Jurkat, Clone E6-1 (cell line): Measurements from ENCODE around the gene ZNF385D.

ENCODE experiments used
- DNase-seq: peaks from one replicate; pipeline ENCODE4 v3.0.0-alpha.2; 2011; ENCODE audit warnings: low read depth, low spot score
- H3K4me3 ChIP-seq: 2 replicates; pipeline ENCODE4 v1.5.1; 2011; ENCODE audit warnings: mild to moderate bottlenecking, low read length, control low read depth, moderate library complexity

ZNF385D gene

GRCh38 chr3:21752749-21753347 is 1.8 kb upstream of the ZNF385D start:
- DNase-seq: peak; percentile 35
- H3K4me3 ChIP-seq: no peak overlapping the region

DNA sequence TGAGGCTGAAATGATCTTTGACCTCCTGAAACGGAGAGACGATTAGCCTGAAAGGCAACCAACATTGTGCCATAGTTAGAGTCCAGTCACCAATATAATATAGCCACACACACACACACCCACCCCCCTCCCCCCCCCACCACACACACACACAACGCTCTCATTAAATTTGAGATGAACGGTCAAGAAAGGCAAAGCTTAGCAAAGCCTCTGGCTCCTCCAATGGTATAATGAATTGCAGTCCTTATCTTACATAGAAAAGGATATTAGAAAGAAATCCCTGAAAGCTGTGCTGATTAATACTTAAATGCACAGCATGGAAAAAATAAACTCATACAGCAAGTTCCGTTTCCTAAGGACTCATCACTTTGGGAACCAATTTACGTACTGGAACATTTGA is 876 bp upstream of the ZNF385D start:
- no peak overlapping the region for H3K4me3 ChIP-seq
- no peak for DNase-seq

DNA sequence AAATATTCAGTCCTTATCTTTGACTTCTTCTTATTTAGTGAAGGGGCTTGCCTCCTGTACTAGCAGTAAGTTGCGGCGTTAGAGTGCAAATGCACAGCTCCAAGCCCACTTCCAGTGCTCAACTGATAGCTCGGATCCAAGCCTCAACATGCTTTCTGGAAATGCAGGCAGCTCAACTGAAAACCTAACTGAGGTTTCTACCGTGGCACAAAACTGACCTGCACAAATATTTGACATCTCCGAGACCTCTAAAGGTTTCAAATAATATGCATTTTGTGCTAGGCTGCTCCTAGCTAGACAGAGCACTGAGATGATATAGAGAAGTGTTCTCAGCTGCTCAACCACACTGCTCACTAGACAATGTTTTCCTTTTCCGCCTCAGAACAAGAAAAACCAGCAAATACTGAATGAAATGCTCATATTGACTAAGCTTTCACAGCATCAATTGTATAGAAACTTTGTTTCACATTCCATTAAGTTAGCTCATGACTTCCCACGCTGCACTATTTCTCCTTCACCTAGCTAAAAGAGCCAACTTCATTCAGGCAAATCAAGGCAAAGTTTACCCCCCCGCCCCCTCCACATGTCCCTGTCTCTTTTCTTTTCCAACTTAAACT is 822 bp downstream of the ZNF385D start:
- H3K4me3 ChIP-seq: no peak overlapping the region
- DNase-seq: no peak

DNA sequence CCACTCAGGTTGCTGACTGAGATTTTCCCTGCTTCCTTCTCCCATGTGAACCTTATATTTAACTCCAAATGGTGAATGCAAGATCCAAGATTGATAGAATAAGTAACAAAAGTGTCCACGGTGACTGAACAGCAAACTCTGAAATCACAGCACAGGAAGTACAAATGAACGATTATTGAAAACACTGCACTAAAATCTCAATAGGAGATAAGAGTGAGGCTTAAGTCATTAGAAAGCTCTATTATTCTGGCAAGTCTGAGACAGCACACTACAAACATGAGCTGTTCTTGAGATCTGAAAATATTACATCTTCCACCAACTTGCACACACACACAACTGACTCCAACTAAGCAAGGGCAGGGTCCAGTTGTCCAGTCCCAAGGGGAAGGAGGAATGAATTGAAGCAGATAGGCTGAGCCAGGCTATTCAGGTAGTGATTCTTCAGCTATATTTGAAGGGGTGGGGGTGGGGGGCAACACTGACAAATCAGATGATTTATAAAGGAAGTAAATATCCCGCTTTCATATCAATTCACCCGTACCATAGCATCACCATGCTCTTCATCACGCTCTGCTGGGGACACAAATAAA is 2.9 kb downstream of the ZNF385D start:
- DNase-seq: no peak
- no peak overlapping the region for H3K4me3 ChIP-seq

GRCh38 chr3:21747376-21747775 is 3.6 kb downstream of the ZNF385D start:
- no peak overlapping the region for H3K4me3 ChIP-seq

GRCh38 chr3:21745966-21746365 is 5.0 kb downstream of the ZNF385D start:
- DNase-seq: no peak

More at GRCh38 chr3:21747376-21747775, 3.6 kb downstream of the ZNF385D start:
- no peak for DNase-seq

DNA sequence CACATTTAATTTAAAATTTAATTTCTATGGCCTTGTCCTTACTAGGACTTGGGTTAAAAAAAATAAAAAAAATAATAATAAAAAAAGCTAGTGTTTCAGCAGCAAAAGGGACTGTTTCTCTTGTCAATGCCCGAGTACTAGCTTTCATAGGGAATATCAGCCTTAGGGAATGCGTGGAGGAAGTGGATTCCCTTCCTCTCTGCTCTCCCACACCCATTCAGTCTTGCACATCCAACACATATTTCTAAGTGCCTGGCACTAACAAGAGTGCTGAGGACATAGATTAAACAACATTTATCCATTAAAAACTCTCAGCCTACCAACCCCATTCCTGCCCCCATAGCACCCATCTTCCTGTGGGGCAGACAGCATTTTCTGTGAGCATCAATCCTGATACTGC is 6.2 kb downstream of the ZNF385D start:
- DNase-seq: no peak
- H3K4me3 ChIP-seq: no peak overlapping the region

More at GRCh38 chr3:21745966-21746365, 5.0 kb downstream of the ZNF385D start:
- H3K4me3 ChIP-seq: no peak overlapping the region

DNA sequence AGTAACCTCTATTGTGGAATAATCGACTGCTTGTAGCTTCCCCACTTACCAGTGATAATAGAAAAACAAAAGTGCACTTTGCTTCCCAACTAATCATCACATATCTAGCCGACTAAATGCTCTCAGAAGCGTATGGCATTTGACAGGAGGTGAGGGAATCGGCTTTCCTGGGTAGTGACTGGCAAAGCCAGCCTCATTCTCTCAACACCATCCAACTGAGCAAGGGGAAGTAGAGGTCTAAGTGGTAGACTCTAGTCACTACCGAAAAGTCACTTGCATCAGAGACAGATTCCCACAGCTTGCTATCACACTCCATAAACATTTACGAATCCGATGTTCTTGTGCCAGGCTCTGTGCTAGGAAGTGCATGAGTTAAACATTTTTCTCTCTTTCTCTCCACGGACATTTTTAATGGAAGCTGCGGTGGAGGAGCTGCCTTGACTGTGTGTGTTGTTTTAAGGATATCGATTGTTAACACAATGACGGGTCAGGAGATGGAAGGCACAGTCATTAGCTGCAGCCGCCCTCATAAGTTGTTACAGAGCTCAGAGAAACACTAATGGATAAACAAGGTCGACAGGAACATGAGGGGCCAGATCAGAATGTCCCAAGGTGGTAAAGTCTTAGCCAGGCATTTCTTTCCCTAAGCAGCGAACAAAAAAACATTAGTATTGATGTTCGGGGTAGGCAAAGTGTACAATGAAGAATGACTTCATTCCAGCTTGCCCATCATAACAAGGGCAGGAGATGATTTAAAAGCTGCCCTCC is 11.9 kb downstream of the ZNF385D start:
- no peak overlapping the region for H3K4me3 ChIP-seq
- no peak for DNase-seq

DNA sequence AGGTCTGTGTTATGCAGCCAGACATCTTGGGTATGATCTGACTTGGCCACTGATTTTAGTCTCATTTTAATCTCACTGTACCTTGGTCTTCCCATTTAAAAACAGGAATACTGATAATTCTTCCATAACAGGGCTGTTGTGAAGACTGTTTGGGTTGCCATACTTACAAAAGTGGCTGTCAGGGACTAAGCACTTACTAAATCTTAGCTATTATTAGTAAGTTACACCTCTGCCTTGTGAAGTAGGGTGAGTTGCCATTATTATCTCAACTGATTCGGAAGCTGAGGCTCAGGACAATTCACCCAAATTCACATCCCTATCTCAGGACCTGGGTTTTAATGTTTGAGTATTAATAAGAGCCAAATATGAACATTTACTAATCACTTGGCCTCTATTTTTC is 12.7 kb downstream of the ZNF385D start:
- DNase-seq: no peak
- no peak overlapping the region for H3K4me3 ChIP-seq

DNA sequence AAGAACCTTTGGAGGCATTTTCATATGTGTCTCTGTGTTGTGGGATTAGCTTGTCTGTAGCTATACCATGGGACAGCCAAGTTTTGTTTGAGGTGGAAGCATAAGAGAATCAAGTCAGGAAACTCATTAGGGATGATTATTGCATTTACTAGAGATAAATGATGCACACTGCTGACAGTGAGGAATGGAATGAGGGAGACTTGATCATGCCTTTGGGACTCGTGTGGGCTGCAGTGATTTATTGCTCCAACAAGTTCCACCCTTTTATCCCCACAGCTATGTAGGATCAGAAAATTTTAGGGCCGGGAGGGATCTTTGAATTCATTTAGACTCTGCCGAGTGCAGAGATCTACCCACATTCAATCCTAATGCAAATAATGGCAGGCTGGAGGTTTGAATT is 16.3 kb downstream of the ZNF385D start:
- no peak for DNase-seq
- H3K4me3 ChIP-seq: no peak overlapping the region

- no peak overlapping the region for H3K4me3 ChIP-seq
- no peak for DNase-seq
Measured at GRCh38 chr3:21729888-21730459, 21.0 kb downstream of the ZNF385D start.

DNA sequence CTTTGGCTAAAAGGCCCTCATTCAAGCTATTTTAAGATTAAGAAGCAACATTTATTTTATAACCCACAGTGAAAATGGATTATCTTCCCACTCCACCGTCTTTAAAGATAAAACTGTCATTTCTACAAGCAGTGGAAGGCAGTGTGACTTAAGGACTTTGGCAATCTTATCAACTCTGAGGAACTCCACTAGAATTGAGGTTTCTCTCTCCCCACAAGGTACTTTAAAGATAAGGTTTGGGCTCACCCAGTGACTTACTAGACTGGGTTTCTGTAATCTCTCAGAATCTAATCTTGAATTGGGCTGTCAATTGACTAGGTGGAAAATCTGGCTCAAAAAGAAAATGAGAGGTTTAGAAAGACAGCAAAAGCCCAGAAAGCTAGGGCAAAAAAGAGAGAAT is 21.7 kb downstream of the ZNF385D start:
- no peak overlapping the region for H3K4me3 ChIP-seq
- DNase-seq: no peak

DNA sequence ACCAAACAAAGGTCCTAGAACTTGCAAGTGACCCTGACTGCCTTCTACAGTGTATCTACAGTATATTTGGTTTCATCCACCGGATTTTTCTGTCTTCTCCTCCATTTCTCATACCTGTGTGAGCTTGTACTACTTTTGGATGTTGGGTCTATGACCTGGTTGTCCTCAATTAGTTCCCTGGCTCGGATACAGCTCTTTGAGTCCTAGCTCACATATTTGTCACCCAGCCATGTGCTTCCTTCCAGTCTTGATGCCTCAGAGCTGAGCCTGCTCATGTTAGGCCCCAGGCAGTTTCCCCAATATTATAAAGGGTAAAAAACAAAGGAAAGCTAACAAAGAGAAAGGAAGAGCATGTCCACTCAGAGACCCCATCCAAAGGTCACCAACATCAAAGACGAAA is 28.2 kb downstream of the ZNF385D start:
- no peak overlapping the region for H3K4me3 ChIP-seq
- no peak for DNase-seq

- no peak for DNase-seq
- no peak overlapping the region for H3K4me3 ChIP-seq
Measured at GRCh38 chr3:21722301-21722700, 28.7 kb downstream of the ZNF385D start.

DNA sequence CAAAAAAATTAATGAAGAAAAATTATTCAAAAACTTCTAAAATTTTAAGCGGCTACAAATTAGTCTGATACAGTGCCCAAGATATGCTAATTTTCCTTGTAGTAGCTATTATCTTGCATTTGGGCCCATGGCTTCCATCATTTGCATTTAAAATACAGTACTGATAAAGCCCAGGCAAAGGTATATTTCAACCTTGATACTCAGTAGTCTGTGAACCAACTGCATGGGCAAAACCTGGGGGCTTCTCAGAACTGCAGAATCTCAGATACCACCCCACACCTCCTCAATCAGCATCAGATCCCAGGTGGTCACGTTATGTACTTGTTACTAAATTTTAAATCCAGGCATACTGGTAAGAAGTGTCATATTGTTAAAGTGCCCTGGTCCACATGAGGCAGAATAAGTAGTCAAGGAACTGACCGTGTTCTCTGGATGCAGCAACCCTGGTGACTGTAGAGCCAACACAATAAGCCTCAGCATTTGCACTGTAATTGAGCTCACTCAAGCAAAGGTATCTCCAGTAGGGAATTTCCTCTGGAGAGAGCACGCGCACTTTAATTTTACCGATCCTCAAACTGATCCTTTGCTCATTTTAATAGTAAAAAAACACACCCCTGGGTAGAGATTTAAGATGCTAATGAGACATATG is 31.9 kb downstream of the ZNF385D start:
- DNase-seq: no peak
- H3K4me3 ChIP-seq: no peak overlapping the region

DNA sequence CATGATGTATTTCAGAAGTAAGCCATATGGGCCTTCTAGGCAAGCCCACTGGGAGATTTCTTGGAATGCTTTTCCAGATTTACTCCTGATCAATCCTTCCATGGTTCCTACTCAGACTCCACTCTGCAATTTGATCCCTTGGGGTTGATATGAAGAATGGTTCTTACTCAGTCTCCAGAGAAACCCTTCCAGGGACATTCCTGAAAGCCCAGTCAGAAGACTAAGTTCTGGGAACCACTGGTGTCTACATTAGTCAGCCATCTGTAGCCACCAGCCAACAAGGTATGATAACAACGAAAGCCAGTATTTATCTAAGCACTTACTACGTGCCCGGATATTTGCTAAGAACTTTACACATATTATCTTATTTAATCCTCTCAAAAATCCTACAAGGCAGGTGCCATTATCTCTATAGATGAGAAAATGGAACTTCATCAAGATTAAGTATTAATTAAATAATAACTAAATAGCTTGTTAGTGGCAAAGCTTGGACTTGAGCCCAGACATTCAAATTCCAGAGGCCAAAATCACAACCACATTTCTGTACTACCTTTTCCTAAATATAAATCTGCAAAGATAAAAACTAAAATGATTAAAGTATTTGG is 32.7 kb downstream of the ZNF385D start:
- DNase-seq: no peak
- no peak overlapping the region for H3K4me3 ChIP-seq

GRCh38 chr3:21715662-21716061 is 35.3 kb downstream of the ZNF385D start:
- no peak overlapping the region for H3K4me3 ChIP-seq
- no peak for DNase-seq

GRCh38 chr3:21705769-21706168 is 45.2 kb downstream of the ZNF385D start:
- no peak overlapping the region for H3K4me3 ChIP-seq
- no peak for DNase-seq

DNA sequence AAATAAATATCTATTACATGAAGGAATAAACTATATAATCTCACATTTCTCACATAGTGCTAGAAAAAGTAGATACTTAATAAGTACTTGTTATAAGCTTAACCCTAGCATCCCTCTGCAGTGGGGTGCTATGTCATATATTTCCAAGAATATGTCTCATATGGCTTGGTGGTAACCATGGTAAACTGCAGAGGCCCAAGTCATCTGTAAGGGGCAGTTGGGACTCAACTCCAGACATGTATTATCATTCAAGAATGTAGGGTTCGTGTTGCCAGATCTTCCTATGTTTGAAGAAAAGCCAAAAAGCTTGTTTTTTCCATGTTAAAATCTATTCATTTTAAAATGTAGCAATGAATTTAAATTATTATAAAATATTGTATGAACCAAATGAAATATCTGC is 46.2 kb downstream of the ZNF385D start:
- DNase-seq: no peak
- H3K4me3 ChIP-seq: no peak overlapping the region
